Astrocyte of the cerebellum (primary cell): Measurements from ENCODE around the gene BCKDK.

Experiments
- DNase-seq: peaks from one replicate; pipeline ENCODE4 v3.0.0-alpha.2; 2011; ENCODE audit warnings: low read depth
- H3K4me3 ChIP-seq: 2 replicates; pipeline ENCODE4 v1.5.1; 2011; ENCODE audit warnings: mild to moderate bottlenecking, low read depth, low read length, moderate library complexity
- CTCF ChIP-seq: IDR thresholded peaks from 2 replicates; pipeline ENCODE4 v1.5.1; 2012; ENCODE audit warnings: low read length, low read depth, moderate library complexity, mild to moderate bottlenecking; ENCODE audit errors: missing control alignments
- in situ Hi-C: cut with HindIII; loops from 2 replicates; pipeline ENCODE4 v1.10.0; 2017; ENCODE audit warnings: low sequenced_read_pairs

BCKDK gene

GRCh38 chr16:31113121-31114120, 5.2 kb downstream of the BCKDK start:
- no peak overlapping the region for H3K4me3 ChIP-seq
- in situ Hi-C loops = no loop called here
- TF ChIP-seq CTCF = no peak
- no peak for DNase-seq

- no peak overlapping the region for H3K4me3 ChIP-seq
- no peak for TF ChIP-seq CTCF
- in situ Hi-C loops = no loop called here
- no peak for DNase-seq
Observed at GRCh38 chr16:31114468-31114867, 6.3 kb downstream of the BCKDK start.

GRCh38 chr16:31117384-31118222, 9.4 kb downstream of the BCKDK start, which contains the start of gene KAT8:
Gene KAT8 (plus strand): TSS chr16:31117664. CDS start chr16:31117682, 18 bp downstream.
- peak within 1 kb of the TSS; percentile 58 for H3K4me3 ChIP-seq
- peak; percentile 97 for DNase-seq
- in situ Hi-C loops = no loop called here
- TF ChIP-seq CTCF = no peak

GRCh38 chr16:31118223-31119155, 10.3 kb downstream of the BCKDK start:
- in situ Hi-C loops = no loop called here
- H3K4me3 ChIP-seq = peak overlapping the region; percentile 58
- TF ChIP-seq CTCF = no peak
- DNase-seq = no peak

- no peak overlapping the region for H3K4me3 ChIP-seq
- in situ Hi-C loops = no loop called here
- DNase-seq = no peak
- TF ChIP-seq CTCF = no peak
Observed at GRCh38 chr16:31120129-31120528, 11.9 kb downstream of the BCKDK start.

- TF ChIP-seq CTCF = no peak
- in situ Hi-C loops = no loop called here
- H3K4me3 ChIP-seq = no peak overlapping the region
- DNase-seq = no peak
Observed at GRCh38 chr16:31125844-31126243, 17.7 kb downstream of the BCKDK start.
